Tibial nerve (tissue), 4 donors: ENCODE results near the gene AFMID.

Experiments
- CTCF ChIP-seq, 5 experiments: fragments of 200-600 bp in 3 of 5; fragments of 450-650 bp in 2 of 5; sonication (generic) in 3 of 5; IDR thresholded peaks; one replicate each; pipeline ENCODE4 v1.5.1; 2016 to 2019; ENCODE audit warnings: antibody characterized with exemption in 5 of 5, mild to moderate bottlenecking in 3 of 5, moderate library complexity in 2 of 5
- EP300 ChIP-seq, 2 donors: sonication (generic); formaldehyde crosslinking; IDR thresholded peaks; one replicate each; pipeline ENCODE4 v1.6.1; 2017; ENCODE audit warnings: antibody characterized with exemption in 2 of 2, mild to moderate bottlenecking in 1 of 2
- POLR2A ChIP-seq, 2 donors: fragments of 450-650 bp; IDR thresholded peaks; one replicate each; pipeline ENCODE4 v1.6.1; 2017; ENCODE audit warnings: antibody characterized with exemption in 2 of 2, mild to moderate bottlenecking in 2 of 2, moderate library complexity in 2 of 2

DNA sequence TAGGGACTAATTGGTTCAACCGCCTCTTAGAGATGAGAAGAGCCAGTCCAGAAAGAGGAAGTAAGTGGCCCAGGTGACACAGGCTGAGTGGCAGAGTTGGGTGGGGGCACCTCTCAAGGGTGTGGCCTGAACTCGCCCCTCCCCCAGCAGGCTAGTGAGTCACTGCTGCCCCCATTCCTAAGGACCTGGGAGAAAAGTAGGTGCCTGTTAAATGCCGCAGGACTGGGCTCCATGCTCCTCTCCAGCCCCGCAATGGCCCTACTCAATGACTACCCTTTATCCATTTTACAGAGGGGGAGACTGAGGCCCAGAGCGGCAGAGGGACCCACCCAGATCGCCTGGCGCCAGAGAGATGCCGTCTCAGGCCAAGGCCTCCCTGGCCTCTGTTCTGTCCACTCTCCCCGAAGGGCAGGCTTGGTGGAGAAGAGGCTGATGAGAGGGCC lies 52.3 kb downstream of the AFMID start:
- TF ChIP-seq EP300 (IDR thresholded peaks at IDR 0.05) (no peak), POLR2A (IDR thresholded peaks at IDR 0.05) (no peak), CTCF (IDR thresholded peaks at IDR 0.05) (no peak)
